GM18520 (cell line): ENCODE data around the gene CIB4.

Experiments
- ATAC-seq: cut with Tn5 transposase; IDR thresholded peaks from one replicate; pipeline ENCODE4 v1.9.1; 2021; ENCODE audit not compliant: unreplicated experiment

CIB4 gene

GRCh38 chr2:26532301-26533250, 108.6 kb downstream of the CIB4 start:
- no peak for ATAC-seq
